Amniotic stem cell (primary cell): ENCODE measurements around the gene C6orf15.

Experiments
- DNase-seq: peaks from one replicate; lab custom pipeline; 2025; lab: John Stamatoyannopoulos, UW

The C6orf15 gene

GRCh38 chr6:31130751-31131150 is 18.4 kb upstream of the C6orf15 start:
- no peak for DNase-seq

- DNase-seq, result no peak
Observed at GRCh38 chr6:31129130-31129529, 16.8 kb upstream of the C6orf15 start.

GRCh38 chr6:31128093-31128676 is 15.8 kb upstream of the C6orf15 start:
- DNase-seq, result no peak

GRCh38 chr6:31126396-31127175 is 14.2 kb upstream of the C6orf15 start:
- no peak for DNase-seq

- no peak for DNase-seq
Observed at GRCh38 chr6:31125586-31126363, 13.4 kb upstream of the C6orf15 start.

GRCh38 chr6:31125162-31125561 is 12.8 kb upstream of the C6orf15 start:
- DNase-seq, result no peak

- peak; percentile 64 for DNase-seq
Observed at GRCh38 chr6:31122791-31123706, 10.7 kb upstream of the C6orf15 start.

GRCh38 chr6:31121131-31121790 is 8.9 kb upstream of the C6orf15 start:
- DNase-seq, result no peak

- DNase-seq, result no peak
Observed at GRCh38 chr6:31120151-31120915, 8.0 kb upstream of the C6orf15 start, which contains the start of gene CDSN. CDSN (minus strand) TSS chr6:31120446; CDS start chr6:31120419, 27 bp downstream.

GRCh38 chr6:31118178-31118577 is 5.8 kb upstream of the C6orf15 start:
- no peak for DNase-seq

GRCh38 chr6:31116661-31117385 is 4.4 kb upstream of the C6orf15 start:
- DNase-seq, result no peak

GRCh38 chr6:31115941-31116560 is 3.7 kb upstream of the C6orf15 start:
- no peak for DNase-seq

GRCh38 chr6:31114970-31115849 is 2.8 kb upstream of the C6orf15 start:
- DNase-seq, result no peak

GRCh38 chr6:31114541-31114878 is 2.1 kb upstream of the C6orf15 start, which contains the start of gene PSORS1C1:
PSORS1C1 (plus strand) TSS chr6:31114800; CDS start chr6:31129633, 14,833 bp downstream.
- DNase-seq, result peak; percentile 91

- no peak for DNase-seq
Observed at GRCh38 chr6:31113861-31114540, 1.6 kb upstream of the C6orf15 start.

- DNase-seq, result no peak
Observed at GRCh38 chr6:31111712-31112111, 663 bp downstream of the C6orf15 start.

- DNase-seq, result no peak
Observed at GRCh38 chr6:31110825-31111582, 1.4 kb downstream of the C6orf15 start.
